NCI-H128 (cell line): ENCODE data around the gene COL12A1.

Source experiments
- DNase-seq: peaks from one replicate; lab custom pipeline; 2025; ENCODE audit not compliant: unreplicated experiment; lab: John Stamatoyannopoulos, UW

The COL12A1 gene

GRCh38 chr6:75106426-75106825 lies 99.4 kb downstream of the COL12A1 start:
- no peak for DNase-seq

- no peak for DNase-seq
Observed at GRCh38 chr6:75103431-75103830, 102.4 kb downstream of the COL12A1 start.

- DNase-seq = no peak
Observed at GRCh38 chr6:75102301-75102700, 103.6 kb downstream of the COL12A1 start.

- no peak for DNase-seq
Observed at GRCh38 chr6:75101896-75102295, 104.0 kb downstream of the COL12A1 start.

GRCh38 chr6:75098709-75099108 lies 107.1 kb downstream of the COL12A1 start:
- no peak for DNase-seq

GRCh38 chr6:75096966-75097365 lies 108.9 kb downstream of the COL12A1 start:
- DNase-seq = no peak

- DNase-seq = no peak
Observed at GRCh38 chr6:75094614-75095200, 111.1 kb downstream of the COL12A1 start.

- no peak for DNase-seq
Observed at GRCh38 chr6:75091467-75092190, 114.2 kb downstream of the COL12A1 start.

GRCh38 chr6:75090576-75090975 lies 115.3 kb downstream of the COL12A1 start:
- DNase-seq = no peak

- no peak for DNase-seq
Observed at GRCh38 chr6:75089921-75090320, 115.9 kb downstream of the COL12A1 start.

- no peak for DNase-seq
Observed at GRCh38 chr6:75089151-75089897, 116.5 kb downstream of the COL12A1 start.

GRCh38 chr6:75085931-75086635 lies 119.8 kb downstream of the COL12A1 start:
- no peak for DNase-seq

- DNase-seq = no peak
Observed at GRCh38 chr6:75084872-75085381, 120.9 kb downstream of the COL12A1 start.

- no peak for DNase-seq
Observed at GRCh38 chr6:75084018-75084417, 121.8 kb downstream of the COL12A1 start.

GRCh38 chr6:75081921-75082320 lies 123.9 kb downstream of the COL12A1 start:
- no peak for DNase-seq

- DNase-seq = no peak
Observed at GRCh38 chr6:75081047-75081446, 124.8 kb downstream of the COL12A1 start.

- no peak for DNase-seq
Observed at GRCh38 chr6:75079589-75079988, 126.3 kb downstream of the COL12A1 start.

GRCh38 chr6:75077701-75078100 lies 128.2 kb downstream of the COL12A1 start:
- no peak for DNase-seq

GRCh38 chr6:75076009-75076408 lies 129.8 kb downstream of the COL12A1 start:
- DNase-seq = no peak

- DNase-seq = no peak
Observed at GRCh38 chr6:75070244-75070643, 135.6 kb downstream of the COL12A1 start.

GRCh38 chr6:75065523-75065922 lies 140.3 kb downstream of the COL12A1 start:
- no peak for DNase-seq
